HG03432 (cell line): Measurements from ENCODE around the gene CNTN2.

Experiments
- ATAC-seq: cut with Tn5 transposase; IDR thresholded peaks from one replicate; pipeline ENCODE4 v1.9.1; 2021; ENCODE audit warnings: mild to moderate bottlenecking, moderate library complexity; ENCODE audit not compliant: unreplicated experiment

Gene CNTN2

GRCh38 chr1:205069371-205070125, 26.5 kb downstream of the CNTN2 start:
- no peak for ATAC-seq

GRCh38 chr1:205071028-205071409, 28.0 kb downstream of the CNTN2 start:
- ATAC-seq = no peak

GRCh38 chr1:205071801-205072200, 28.8 kb downstream of the CNTN2 start:
- ATAC-seq = no peak

- no peak for ATAC-seq
These were observed 29.3 kb downstream of the CNTN2 start for GRCh38 chr1:205072286-205072685.

- no peak for ATAC-seq
These were observed 29.9 kb downstream of the CNTN2 start for GRCh38 chr1:205072881-205073280.

GRCh38 chr1:205073511-205073910, 30.5 kb downstream of the CNTN2 start:
- ATAC-seq = no peak

- ATAC-seq = no peak
These were observed 31.1 kb downstream of the CNTN2 start for GRCh38 chr1:205074084-205074483.

GRCh38 chr1:205074513-205074912, 31.5 kb downstream of the CNTN2 start:
- ATAC-seq = no peak

GRCh38 chr1:205075642-205076155, 32.7 kb downstream of the CNTN2 start:
- no peak for ATAC-seq

GRCh38 chr1:205076245-205076761, 33.3 kb downstream of the CNTN2 start:
- ATAC-seq = no peak

GRCh38 chr1:205077158-205077933, 34.3 kb downstream of the CNTN2 start:
- no peak for ATAC-seq

GRCh38 chr1:205077934-205078311, 34.9 kb downstream of the CNTN2 start:
- ATAC-seq = no peak

- ATAC-seq = no peak
These were observed 39.4 kb downstream of the CNTN2 start for GRCh38 chr1:205082431-205082830.

GRCh38 chr1:205084360-205084759, 41.3 kb downstream of the CNTN2 start, which contains the start of gene TMEM81:
TMEM81 (minus strand) TSS chr1:205084460; CDS start chr1:205084320, 140 bp downstream.
- no peak for ATAC-seq

GRCh38 chr1:205088341-205088740, 45.3 kb downstream of the CNTN2 start:
- no peak for ATAC-seq

- no peak for ATAC-seq
These were observed 48.2 kb downstream of the CNTN2 start for GRCh38 chr1:205091043-205091740.

- ATAC-seq = no peak
These were observed 52.4 kb downstream of the CNTN2 start for GRCh38 chr1:205095422-205095821.

GRCh38 chr1:205098242-205098641, 55.2 kb downstream of the CNTN2 start:
- ATAC-seq = no peak

GRCh38 chr1:205102404-205102803, 59.4 kb downstream of the CNTN2 start:
- no peak for ATAC-seq

- ATAC-seq = no peak
These were observed 64.3 kb downstream of the CNTN2 start for GRCh38 chr1:205107327-205107726.

- no peak for ATAC-seq
These were observed 65.5 kb downstream of the CNTN2 start for GRCh38 chr1:205108464-205108863.
